ENCODE data around the gene DLX3. TPM values are rescaled to one million over a fixed set of nuclear protein-coding genes. Genes with fewer than 3 reads are reported as not detected.

DLX3 gene
- polyA plus RNA-seq, 1 of the 3 experiments (the other 2 are of a cell fraction): not detected

DNA sequence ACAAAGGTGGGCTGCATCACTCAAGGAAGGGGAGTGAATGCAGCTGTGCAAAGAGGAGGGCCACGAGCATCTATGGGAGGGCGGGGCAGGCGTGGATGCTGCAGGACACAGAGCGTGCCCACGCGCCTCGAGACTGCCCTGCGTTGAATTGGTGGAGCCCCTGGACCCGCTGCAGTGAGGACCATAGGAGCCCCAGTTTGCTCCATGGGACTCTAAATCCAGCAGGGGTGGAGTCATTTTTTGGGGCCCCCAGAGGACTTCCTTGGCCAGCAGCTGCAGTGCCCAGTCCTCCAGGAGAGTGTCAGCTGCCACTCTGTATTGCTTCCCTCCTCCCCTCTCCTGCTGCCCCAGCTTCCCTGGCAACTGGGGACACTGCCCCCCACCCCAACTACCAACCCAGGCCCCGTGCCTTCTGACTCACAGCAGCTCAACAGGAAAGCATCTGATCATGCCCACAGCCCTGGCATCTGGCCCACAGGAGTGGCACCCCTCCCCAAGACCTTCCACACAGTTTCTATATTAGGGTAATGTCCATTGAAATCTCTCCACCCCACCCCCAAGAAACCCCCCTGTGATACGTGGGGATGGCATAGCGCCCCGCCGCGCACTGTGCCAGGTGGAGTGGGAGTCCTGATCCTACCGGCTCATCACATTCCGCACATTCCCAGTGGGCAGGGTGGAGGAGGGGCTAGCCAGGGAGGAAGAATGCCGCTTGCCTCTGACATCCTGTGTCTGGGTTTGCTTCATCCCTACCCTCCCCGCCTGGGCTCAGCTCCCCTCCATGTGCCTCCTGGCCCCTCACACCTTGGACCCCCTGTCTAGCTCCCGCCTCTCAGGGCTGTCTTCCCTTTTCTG lies 33.1 kb upstream of the DLX3 start (continued):
- TF ChIP-seq RFX5 (IDR thresholded peaks at IDR 0.05; ENCODE audit: low read length) (no peak), NFIC (IDR thresholded peaks at IDR 0.05; ENCODE audit: borderline replicate concordance) (peak; percentile 97), FOXM1 (IDR thresholded peaks at IDR 0.05; ENCODE audit: low read depth) (no peak), MAX (IDR thresholded peaks at IDR 0.05; ENCODE audit: low read depth) (peak; percentile 86), JUND (IDR thresholded peaks at IDR 0.05) (peak; percentile 93), ELF1 (IDR thresholded peaks at IDR 0.05) (no peak), EZH2phosphoT487 (IDR thresholded peaks at IDR 0.05; ENCODE audit: borderline replicate concordance, low read depth) (no peak)
- TF ChIP-seq, protein P1, sequence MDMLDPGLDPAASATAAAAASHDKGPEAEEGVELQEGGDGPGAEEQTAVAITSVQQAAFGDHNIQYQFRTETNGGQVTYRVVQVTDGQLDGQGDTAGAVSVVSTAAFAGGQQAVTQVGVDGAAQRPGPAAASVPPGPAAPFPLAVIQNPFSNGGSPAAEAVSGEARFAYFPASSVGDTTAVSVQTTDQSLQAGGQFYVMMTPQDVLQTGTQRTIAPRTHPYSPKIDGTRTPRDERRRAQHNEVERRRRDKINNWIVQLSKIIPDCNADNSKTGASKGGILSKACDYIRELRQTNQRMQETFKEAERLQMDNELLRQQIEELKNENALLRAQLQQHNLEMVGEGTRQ (IDR thresholded peaks at IDR 0.05; ENCODE audit: borderline replicate concordance, low read depth, low read length): no peak
- TF ChIP-seq, protein P2, sequence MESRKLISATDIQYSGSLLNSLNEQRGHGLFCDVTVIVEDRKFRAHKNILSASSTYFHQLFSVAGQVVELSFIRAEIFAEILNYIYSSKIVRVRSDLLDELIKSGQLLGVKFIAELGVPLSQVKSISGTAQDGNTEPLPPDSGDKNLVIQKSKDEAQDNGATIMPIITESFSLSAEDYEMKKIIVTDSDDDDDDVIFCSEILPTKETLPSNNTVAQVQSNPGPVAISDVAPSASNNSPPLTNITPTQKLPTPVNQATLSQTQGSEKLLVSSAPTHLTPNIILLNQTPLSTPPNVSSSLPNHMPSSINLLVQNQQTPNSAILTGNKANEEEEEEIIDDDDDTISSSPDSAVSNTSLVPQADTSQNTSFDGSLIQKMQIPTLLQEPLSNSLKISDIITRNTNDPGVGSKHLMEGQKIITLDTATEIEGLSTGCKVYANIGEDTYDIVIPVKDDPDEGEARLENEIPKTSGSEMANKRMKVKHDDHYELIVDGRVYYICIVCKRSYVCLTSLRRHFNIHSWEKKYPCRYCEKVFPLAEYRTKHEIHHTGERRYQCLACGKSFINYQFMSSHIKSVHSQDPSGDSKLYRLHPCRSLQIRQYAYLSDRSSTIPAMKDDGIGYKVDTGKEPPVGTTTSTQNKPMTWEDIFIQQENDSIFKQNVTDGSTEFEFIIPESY (IDR thresholded peaks at IDR 0.05; ENCODE audit: borderline replicate concordance, low read depth): peak; percentile 6; the same call in 1 of the 2 replicates

DNA sequence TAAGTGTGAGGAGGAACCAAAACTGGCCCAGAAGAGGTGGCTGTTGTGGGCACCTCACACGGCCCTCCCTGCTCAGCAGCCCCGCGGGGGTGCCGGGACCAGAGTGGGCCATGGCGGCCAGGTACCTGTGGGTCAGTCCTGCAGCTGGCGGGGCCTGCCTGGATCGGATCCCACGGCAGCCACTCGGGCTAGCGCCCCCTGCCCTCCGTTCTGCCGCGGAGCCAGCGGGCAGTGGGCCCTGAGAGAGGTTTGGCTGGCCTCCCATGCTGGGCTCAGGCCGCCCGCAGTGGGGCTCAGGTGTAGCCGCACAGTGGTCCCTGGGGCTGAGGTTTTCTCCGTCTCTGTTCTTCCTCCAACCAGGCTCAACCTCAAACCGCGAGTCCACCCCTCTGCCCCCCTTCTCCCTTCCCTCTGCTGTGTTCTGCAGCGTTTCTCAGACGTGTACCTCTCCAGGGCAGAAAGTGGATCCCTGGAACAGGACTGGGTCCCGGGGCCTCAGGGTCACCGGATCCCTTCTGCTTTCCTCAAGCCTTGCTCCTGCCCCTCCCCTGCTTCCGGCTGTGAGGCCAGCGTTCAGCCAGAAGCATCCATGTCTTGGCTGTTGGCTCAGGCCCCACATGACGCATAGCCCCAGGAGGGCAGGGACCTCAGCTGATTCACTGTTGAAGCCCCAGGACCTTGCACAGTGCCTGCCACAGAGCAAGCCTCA lies 32.3 kb upstream of the DLX3 start:
- H3K27ac ChIP-seq (ENCODE audit: low read depth in 2 of 2, low read length in 1 of 2): peak overlapping the region; percentile 74 to 99; a peak in 3 of 4 replicates
- no peak overlapping the region for H2AFZ ChIP-seq (ENCODE audit: low read depth)
- POLR2A ChIA-PET: no interaction called here
- H3K4me3 ChIP-seq (ENCODE audit: low read depth in 2 of 2, low read length in 1 of 2): peak overlapping the region; percentile 46 to 71
- H3K36me3 ChIP-seq (replicated peaks in 1 of 2; ENCODE audit: control insufficient read depth in 1 of 2, insufficient read depth in 2 of 2, low read length in 1 of 2): no peaks in the 10 kb centered on the region
- no peaks in the 10 kb centered on the region for H3K9me3 ChIP-seq
- peak overlapping the region; percentile 89 for H3K9ac ChIP-seq
- peak overlapping the region; percentile 98 for H3K4me2 ChIP-seq
- H3K79me2 ChIP-seq (ENCODE audit: insufficient read depth): peaks cover 13% of the 10 kb centered on the region; the same call in 1 of the 2 replicates
- DNase-seq: peak; percentile 74
- H3F3A ChIP-seq (replicated peaks; ENCODE audit: insufficient read depth): peaks cover 63% of the 10 kb centered on the region
- CTCF ChIA-PET: interaction anchor here (0.6 to 15.7 kb wide), 52 partner anchors 9 to 456 kb away, joined by 3 to 353 read pairs (median 5); partner anchors contain the start of genes ITGA3, PDK2 and TAC4
- no peaks in the 10 kb centered on the region for H3K27me3 ChIP-seq (ENCODE audit: insufficient read depth)
- 3% methylated on average over 15 of the region's 27 CpGs for WGBS (ENCODE audit: low lambda C conversion rate)
- H3K9me2 ChIP-seq: no peaks in the 10 kb centered on the region
- H3K4me1 ChIP-seq (ENCODE audit: control insufficient read depth in 1 of 2, insufficient read depth in 2 of 2, low read depth in 1 of 2, low read length in 1 of 2): peaks cover 16 to 23% of the 10 kb centered on the region in 2 experiments; a peak in 3 of 4 replicates
- no peaks in the 10 kb centered on the region for H4K20me1 ChIP-seq (ENCODE audit: insufficient read depth)
- TF ChIP-seq FOSL2 (IDR thresholded peaks at IDR 0.05; ENCODE audit: borderline replicate concordance, low read depth) (peak; percentile 98), GATA2 (CRISPR knock-in tag; IDR thresholded peaks at IDR 0.05) (no peak), NFIC (IDR thresholded peaks at IDR 0.05; ENCODE audit: borderline replicate concordance) (peak; percentile 99), POLR2AphosphoS5 (IDR thresholded peaks at IDR 0.05; ENCODE audit: low read depth, low read length) (peak; percentile 83; the same call in 1 of the 2 replicates), YY1 (IDR thresholded peaks at IDR 0.05; ENCODE audit: low read depth) (peak; percentile 76), MXI1 (IDR thresholded peaks at IDR 0.05; ENCODE audit: low read depth, low read length) (no peak), GABPA (IDR thresholded peaks at IDR 0.05; ENCODE audit: low read depth) (peak; percentile 42; the same call in 1 of the 2 replicates), ELF1 (IDR thresholded peaks at IDR 0.05) (no peak; the same call in 1 of the 2 replicates), SMC3 (IDR thresholded peaks at IDR 0.05; ENCODE audit: low read depth, low read length) (peak; percentile 15; the same call in 1 of the 2 replicates)
- TF ChIP-seq, protein P3, sequence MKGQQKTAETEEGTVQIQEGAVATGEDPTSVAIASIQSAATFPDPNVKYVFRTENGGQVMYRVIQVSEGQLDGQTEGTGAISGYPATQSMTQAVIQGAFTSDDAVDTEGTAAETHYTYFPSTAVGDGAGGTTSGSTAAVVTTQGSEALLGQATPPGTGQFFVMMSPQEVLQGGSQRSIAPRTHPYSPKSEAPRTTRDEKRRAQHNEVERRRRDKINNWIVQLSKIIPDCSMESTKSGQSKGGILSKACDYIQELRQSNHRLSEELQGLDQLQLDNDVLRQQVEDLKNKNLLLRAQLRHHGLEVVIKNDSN (IDR thresholded peaks at IDR 0.05; ENCODE audit: borderline replicate concordance, low read depth): peak; percentile 70; the same call in 1 of the 2 replicates
- TF ChIP-seq, protein P1 (IDR thresholded peaks at IDR 0.05; ENCODE audit: borderline replicate concordance, low read depth, low read length): 0 out of 2 replicates have a peak, but pooled peaks have one; percentile 27
- TF ChIP-seq, protein P4, sequence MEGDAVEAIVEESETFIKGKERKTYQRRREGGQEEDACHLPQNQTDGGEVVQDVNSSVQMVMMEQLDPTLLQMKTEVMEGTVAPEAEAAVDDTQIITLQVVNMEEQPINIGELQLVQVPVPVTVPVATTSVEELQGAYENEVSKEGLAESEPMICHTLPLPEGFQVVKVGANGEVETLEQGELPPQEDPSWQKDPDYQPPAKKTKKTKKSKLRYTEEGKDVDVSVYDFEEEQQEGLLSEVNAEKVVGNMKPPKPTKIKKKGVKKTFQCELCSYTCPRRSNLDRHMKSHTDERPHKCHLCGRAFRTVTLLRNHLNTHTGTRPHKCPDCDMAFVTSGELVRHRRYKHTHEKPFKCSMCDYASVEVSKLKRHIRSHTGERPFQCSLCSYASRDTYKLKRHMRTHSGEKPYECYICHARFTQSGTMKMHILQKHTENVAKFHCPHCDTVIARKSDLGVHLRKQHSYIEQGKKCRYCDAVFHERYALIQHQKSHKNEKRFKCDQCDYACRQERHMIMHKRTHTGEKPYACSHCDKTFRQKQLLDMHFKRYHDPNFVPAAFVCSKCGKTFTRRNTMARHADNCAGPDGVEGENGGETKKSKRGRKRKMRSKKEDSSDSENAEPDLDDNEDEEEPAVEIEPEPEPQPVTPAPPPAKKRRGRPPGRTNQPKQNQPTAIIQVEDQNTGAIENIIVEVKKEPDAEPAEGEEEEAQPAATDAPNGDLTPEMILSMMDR (IDR thresholded peaks at IDR 0.05): peak; percentile 4; the same call in 1 of the 2 replicates
- TF ChIP-seq, protein P2 (IDR thresholded peaks at IDR 0.05; ENCODE audit: borderline replicate concordance, low read depth): peak; percentile 83; the same call in 1 of the 2 replicates
